ENCODE results near the gene HOMER1.

The HOMER1 gene

DNA sequence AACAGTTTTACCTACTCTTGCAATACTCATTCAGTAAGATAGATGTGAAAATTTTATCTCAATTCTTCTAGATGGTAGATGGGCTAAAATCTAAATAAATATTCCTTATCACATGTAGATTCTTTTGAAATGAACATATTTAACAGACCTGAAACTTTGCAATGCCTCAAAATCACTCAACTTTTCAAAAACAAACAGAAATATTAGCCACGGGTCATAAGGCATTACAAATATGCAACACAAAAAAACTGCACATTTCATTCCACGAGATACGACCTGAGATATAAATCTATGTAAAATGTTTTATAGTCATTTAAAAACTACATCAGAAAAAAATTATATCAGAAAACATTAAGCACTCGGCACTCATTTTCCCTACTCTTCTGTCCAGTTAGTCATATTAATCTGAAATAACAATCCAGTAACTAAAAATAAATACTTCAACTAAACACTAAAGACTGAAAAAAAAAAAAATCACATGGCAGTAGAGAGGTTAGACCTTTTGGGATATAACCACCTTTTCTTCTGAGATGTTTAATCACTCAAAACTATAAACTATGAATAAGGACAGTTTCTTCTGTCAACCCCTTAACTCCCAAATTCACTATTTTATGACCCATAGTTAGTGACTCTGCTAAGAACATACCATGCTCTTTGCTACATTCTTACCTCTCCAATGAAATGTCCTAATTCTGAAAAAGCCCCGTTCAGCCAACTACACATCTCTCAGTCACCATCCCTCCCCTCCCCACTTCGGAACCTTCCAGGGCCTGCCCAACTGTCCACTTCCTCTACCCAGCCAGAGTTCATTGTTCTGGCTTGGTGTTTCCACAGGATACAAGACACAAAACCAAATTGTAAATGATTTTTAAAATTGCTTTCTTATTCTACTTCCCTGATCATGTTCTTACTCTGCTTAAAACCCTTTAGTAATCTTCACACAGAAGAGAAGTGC, 6.4 kb downstream of the HOMER1 start:
- Histone ChIP-seq H3K27me3 (ENCODE audit: control insufficient read depth in 1 of 2, insufficient read depth in 2 of 2, low read length in 2 of 2) (no peaks in the 10 kb centered on the region), H3K4me1 (ENCODE audit: control insufficient read depth, insufficient read depth, low read length) (peaks cover 5% of the 10 kb centered on the region), H3K9me3 (ENCODE audit: control insufficient read depth in 2 of 2, low read length in 2 of 2) (no peaks in the 10 kb centered on the region), H3K4me3 (ENCODE audit: low read length in 2 of 2) (no peak overlapping the region), H3K36me3 (ENCODE audit: control insufficient read depth in 2 of 2, insufficient read depth in 2 of 2, low read length in 2 of 2) (no peaks in the 10 kb centered on the region), H3K27ac (ENCODE audit: low read length) (no peak overlapping the region), H3K9ac (ENCODE audit: low read length in 2 of 2) (no peak overlapping the region)

DNA sequence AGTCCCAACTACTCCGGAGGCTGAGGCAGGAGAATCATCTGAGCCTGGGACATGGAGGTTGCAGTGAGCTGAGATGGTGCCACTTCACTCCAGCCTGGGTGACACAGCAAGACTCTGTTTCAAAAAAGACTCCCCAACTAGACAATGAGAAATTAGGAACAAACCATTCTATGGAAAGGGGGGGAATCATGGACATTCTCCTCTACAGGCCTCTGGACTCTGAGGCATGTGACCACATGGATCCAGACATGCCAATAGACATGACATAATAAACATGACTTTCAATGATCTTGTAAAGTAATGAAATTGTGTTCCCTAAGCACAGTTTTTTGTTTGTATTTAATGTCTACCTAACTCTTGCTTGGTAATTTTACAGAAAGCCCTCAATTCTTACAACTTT, 8.8 kb downstream of the HOMER1 start:
- Histone ChIP-seq H3K4me1 (ENCODE audit: control insufficient read depth, insufficient read depth, low read length) (peaks cover under 1% of the 10 kb centered on the region), H3K9me3 (ENCODE audit: control insufficient read depth in 2 of 2, low read length in 2 of 2) (no peaks in the 10 kb centered on the region), H3K27me3 (ENCODE audit: control insufficient read depth in 1 of 2, insufficient read depth in 2 of 2, low read length in 2 of 2) (no peaks in the 10 kb centered on the region), H3K36me3 (ENCODE audit: control insufficient read depth in 2 of 2, insufficient read depth in 2 of 2, low read length in 2 of 2) (no peaks in the 10 kb centered on the region), H3K27ac (ENCODE audit: low read length) (no peak overlapping the region), H3K9ac (ENCODE audit: low read length in 2 of 2) (no peak overlapping the region), H3K4me3 (ENCODE audit: low read length in 2 of 2) (no peak overlapping the region)

GRCh38 chr5:79503794-79504495, 10.0 kb downstream of the HOMER1 start:
- no peak overlapping the region for H3K4me3 ChIP-seq (ENCODE audit: low read length in 2 of 2)
- no peaks in the 10 kb centered on the region for H3K27me3 ChIP-seq (ENCODE audit: control insufficient read depth in 1 of 2, insufficient read depth in 2 of 2, low read length in 2 of 2)
- no peak overlapping the region for H3K27ac ChIP-seq (ENCODE audit: low read length)
- no peaks in the 10 kb centered on the region for H3K36me3 ChIP-seq (ENCODE audit: control insufficient read depth in 2 of 2, insufficient read depth in 2 of 2, low read length in 2 of 2)
- no peaks in the 10 kb centered on the region for H3K4me1 ChIP-seq (ENCODE audit: control insufficient read depth, insufficient read depth, low read length)
- no peaks in the 10 kb centered on the region for H3K9me3 ChIP-seq (ENCODE audit: control insufficient read depth in 2 of 2, low read length in 2 of 2)
- H3K9ac ChIP-seq (ENCODE audit: low read length in 2 of 2) = peak overlapping the region in 1 of 2 donors; percentile 15

GRCh38 chr5:79499640-79500273, 14.2 kb downstream of the HOMER1 start:
- no peak overlapping the region for H3K4me3 ChIP-seq (ENCODE audit: low read length in 2 of 2)
- H3K4me1 ChIP-seq (ENCODE audit: control insufficient read depth, insufficient read depth, low read length) = no peaks in the 10 kb centered on the region
- no peaks in the 10 kb centered on the region for H3K36me3 ChIP-seq (ENCODE audit: control insufficient read depth in 2 of 2, insufficient read depth in 2 of 2, low read length in 2 of 2)
- H3K9ac ChIP-seq (ENCODE audit: low read length in 2 of 2) = no peak overlapping the region
- no peak overlapping the region for H3K27ac ChIP-seq (ENCODE audit: low read length)
- no peaks in the 10 kb centered on the region for H3K9me3 ChIP-seq (ENCODE audit: control insufficient read depth in 2 of 2, low read length in 2 of 2)
- H3K27me3 ChIP-seq (ENCODE audit: control insufficient read depth in 1 of 2, insufficient read depth in 2 of 2, low read length in 2 of 2) = no peaks in the 10 kb centered on the region

GRCh38 chr5:79495311-79495710, 18.6 kb downstream of the HOMER1 start:
- H3K36me3 ChIP-seq (ENCODE audit: control insufficient read depth in 2 of 2, insufficient read depth in 2 of 2, low read length in 2 of 2) = no peaks in the 10 kb centered on the region
- H3K27ac ChIP-seq (ENCODE audit: low read length) = no peak overlapping the region
- no peaks in the 10 kb centered on the region for H3K27me3 ChIP-seq (ENCODE audit: control insufficient read depth in 1 of 2, insufficient read depth in 2 of 2, low read length in 2 of 2)
- H3K9me3 ChIP-seq (ENCODE audit: control insufficient read depth in 2 of 2, low read length in 2 of 2) = no peaks in the 10 kb centered on the region
- no peaks in the 10 kb centered on the region for H3K4me1 ChIP-seq (ENCODE audit: control insufficient read depth, insufficient read depth, low read length)
- H3K4me3 ChIP-seq (ENCODE audit: low read length in 2 of 2) = no peak overlapping the region
- H3K9ac ChIP-seq (ENCODE audit: low read length in 2 of 2) = no peak overlapping the region

GRCh38 chr5:79493596-79494345, 20.2 kb downstream of the HOMER1 start:
- Histone ChIP-seq H3K36me3 (ENCODE audit: control insufficient read depth in 2 of 2, insufficient read depth in 2 of 2, low read length in 2 of 2) (no peaks in the 10 kb centered on the region), H3K9me3 (ENCODE audit: control insufficient read depth in 2 of 2, low read length in 2 of 2) (no peaks in the 10 kb centered on the region), H3K27me3 (ENCODE audit: control insufficient read depth in 1 of 2, insufficient read depth in 2 of 2, low read length in 2 of 2) (no peaks in the 10 kb centered on the region), H3K27ac (ENCODE audit: low read length) (no peak overlapping the region), H3K9ac (ENCODE audit: low read length in 2 of 2) (no peak overlapping the region), H3K4me1 (ENCODE audit: control insufficient read depth, insufficient read depth, low read length) (no peaks in the 10 kb centered on the region), H3K4me3 (ENCODE audit: low read length in 2 of 2) (no peak overlapping the region)

DNA sequence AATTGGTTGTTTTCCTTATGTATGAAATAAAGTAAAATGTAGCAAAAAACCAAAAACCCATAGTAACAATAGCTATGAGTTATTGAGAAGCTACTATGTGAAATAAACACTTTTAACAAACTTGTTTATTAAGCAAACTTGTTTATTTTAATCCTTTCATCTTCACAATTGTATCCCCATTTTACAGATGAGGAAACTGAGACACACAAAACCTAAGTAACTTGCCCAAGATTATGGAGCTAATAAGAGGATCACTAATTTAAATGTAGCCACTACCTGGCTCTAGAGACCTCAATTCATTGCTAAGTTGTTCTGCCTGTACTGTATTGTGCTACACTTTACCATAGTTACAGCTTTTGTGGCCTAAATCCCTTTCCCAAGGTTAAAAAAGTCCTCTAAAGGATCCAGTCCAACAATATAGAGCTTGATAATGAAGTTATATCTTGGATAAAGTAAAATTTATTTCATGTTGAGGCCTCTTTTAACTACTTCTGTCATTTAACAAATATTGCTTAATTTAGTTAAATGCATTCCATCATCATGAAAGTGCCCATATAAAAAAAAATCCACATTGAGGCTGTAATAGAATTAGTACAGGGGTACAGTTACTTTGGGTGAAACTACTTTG, 22.1 kb downstream of the HOMER1 start:
- Histone ChIP-seq H3K4me1 (ENCODE audit: control insufficient read depth, insufficient read depth, low read length) (no peaks in the 10 kb centered on the region), H3K9me3 (ENCODE audit: control insufficient read depth in 2 of 2, low read length in 2 of 2) (no peaks in the 10 kb centered on the region), H3K9ac (ENCODE audit: low read length in 2 of 2) (no peak overlapping the region), H3K4me3 (ENCODE audit: low read length in 2 of 2) (no peak overlapping the region), H3K27ac (ENCODE audit: low read length) (no peak overlapping the region), H3K36me3 (ENCODE audit: control insufficient read depth in 2 of 2, insufficient read depth in 2 of 2, low read length in 2 of 2) (no peaks in the 10 kb centered on the region), H3K27me3 (ENCODE audit: control insufficient read depth in 1 of 2, insufficient read depth in 2 of 2, low read length in 2 of 2) (no peaks in the 10 kb centered on the region)

DNA sequence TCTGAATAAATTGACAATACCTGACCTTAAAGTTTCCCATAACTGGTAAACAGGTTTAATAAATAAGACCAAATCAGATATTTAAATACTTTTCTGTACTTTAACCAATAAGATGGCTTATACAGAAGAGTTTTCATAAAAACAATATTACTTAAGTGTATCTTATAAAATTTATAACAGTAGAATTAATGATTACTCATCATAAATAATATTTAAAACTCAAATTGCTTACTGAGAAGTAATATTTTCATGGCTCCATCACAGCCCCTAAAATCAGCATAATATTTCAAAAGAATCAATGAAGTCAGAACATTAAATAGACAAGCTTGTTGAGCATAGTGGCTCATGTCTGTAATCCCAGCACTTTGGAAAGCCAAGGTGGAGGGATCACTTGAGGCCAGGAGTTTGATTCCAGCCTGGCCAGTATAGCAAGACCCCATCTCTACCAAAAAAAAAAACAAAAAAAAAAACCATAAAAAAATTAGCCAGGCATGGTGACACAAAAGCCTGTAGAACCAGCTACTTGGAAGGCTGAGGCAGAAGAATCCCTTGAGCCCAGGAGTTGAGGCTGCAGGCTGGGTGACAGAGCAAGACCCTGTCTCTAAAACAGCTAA, 23.5 kb downstream of the HOMER1 start:
- H3K27me3 ChIP-seq (ENCODE audit: control insufficient read depth in 1 of 2, insufficient read depth in 2 of 2, low read length in 2 of 2) = no peaks in the 10 kb centered on the region
- no peaks in the 10 kb centered on the region for H3K36me3 ChIP-seq (ENCODE audit: control insufficient read depth in 2 of 2, insufficient read depth in 2 of 2, low read length in 2 of 2)
- H3K4me1 ChIP-seq (ENCODE audit: control insufficient read depth, insufficient read depth, low read length) = no peaks in the 10 kb centered on the region
- no peaks in the 10 kb centered on the region for H3K9me3 ChIP-seq (ENCODE audit: control insufficient read depth in 2 of 2, low read length in 2 of 2)
- no peak overlapping the region for H3K9ac ChIP-seq (ENCODE audit: low read length in 2 of 2)
- H3K27ac ChIP-seq (ENCODE audit: low read length) = no peak overlapping the region
- no peak overlapping the region for H3K4me3 ChIP-seq (ENCODE audit: low read length in 2 of 2)

DNA sequence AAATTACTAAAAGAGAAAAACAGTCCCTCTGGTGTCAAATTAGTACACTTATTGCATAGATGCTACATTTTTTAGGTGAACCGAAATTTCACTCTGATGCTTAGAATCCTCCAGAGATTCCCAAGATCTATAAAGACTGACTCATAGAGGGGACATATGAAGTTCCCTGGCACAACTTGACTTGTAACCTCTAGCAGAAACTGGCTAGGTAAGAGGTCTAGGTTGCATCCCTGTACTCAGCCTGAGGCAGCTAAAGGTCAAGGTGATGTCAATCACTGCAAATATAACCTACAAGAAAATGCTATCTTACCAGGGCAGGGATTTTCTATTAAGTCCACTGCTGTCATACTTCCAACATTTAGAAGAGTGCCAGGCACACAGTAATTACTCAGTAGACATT, 24.2 kb downstream of the HOMER1 start:
- Histone ChIP-seq H3K4me3 (ENCODE audit: low read length in 2 of 2) (no peak overlapping the region), H3K27ac (ENCODE audit: low read length) (no peak overlapping the region), H3K9ac (ENCODE audit: low read length in 2 of 2) (no peak overlapping the region), H3K9me3 (ENCODE audit: control insufficient read depth in 2 of 2, low read length in 2 of 2) (no peaks in the 10 kb centered on the region), H3K36me3 (ENCODE audit: control insufficient read depth in 2 of 2, insufficient read depth in 2 of 2, low read length in 2 of 2) (no peaks in the 10 kb centered on the region), H3K27me3 (ENCODE audit: control insufficient read depth in 1 of 2, insufficient read depth in 2 of 2, low read length in 2 of 2) (no peaks in the 10 kb centered on the region), H3K4me1 (ENCODE audit: control insufficient read depth, insufficient read depth, low read length) (no peaks in the 10 kb centered on the region)

- H3K27me3 ChIP-seq (ENCODE audit: control insufficient read depth in 1 of 2, insufficient read depth in 2 of 2, low read length in 2 of 2) = no peaks in the 10 kb centered on the region
- no peak overlapping the region for H3K4me3 ChIP-seq (ENCODE audit: low read length in 2 of 2)
- H3K9ac ChIP-seq (ENCODE audit: low read length in 2 of 2) = no peak overlapping the region
- H3K4me1 ChIP-seq (ENCODE audit: control insufficient read depth, insufficient read depth, low read length) = no peaks in the 10 kb centered on the region
- H3K9me3 ChIP-seq (ENCODE audit: control insufficient read depth in 2 of 2, low read length in 2 of 2) = no peaks in the 10 kb centered on the region
- H3K36me3 ChIP-seq (ENCODE audit: control insufficient read depth in 2 of 2, insufficient read depth in 2 of 2, low read length in 2 of 2) = no peaks in the 10 kb centered on the region
- H3K27ac ChIP-seq (ENCODE audit: low read length) = no peak overlapping the region
Observed at GRCh38 chr5:79488775-79489174, 25.2 kb downstream of the HOMER1 start.

Data from stomach smooth muscle (tissue), 2 donors.